ENCODE measurements around the gene FAM107B.

DNA sequence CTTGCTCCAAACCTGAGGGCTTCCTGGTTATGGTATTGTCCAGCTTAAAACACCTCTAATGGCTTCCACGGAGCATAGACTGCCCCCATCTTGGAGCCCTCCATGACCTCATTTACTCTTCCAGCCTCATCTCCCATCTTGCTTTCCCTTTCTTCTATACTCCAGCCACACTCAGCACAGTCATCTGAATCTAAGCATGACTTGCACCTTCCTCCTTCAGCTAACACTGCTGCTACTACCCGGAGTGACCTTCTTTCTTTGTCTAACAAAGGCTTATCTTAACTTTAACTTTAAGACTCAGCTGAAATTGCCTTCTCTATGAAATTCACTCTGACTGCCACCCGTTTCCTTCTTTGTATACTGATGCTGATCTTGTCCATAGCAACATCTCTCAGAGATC is 135.1 kb downstream of the FAM107B start:
- TF ChIP-seq, protein P1, sequence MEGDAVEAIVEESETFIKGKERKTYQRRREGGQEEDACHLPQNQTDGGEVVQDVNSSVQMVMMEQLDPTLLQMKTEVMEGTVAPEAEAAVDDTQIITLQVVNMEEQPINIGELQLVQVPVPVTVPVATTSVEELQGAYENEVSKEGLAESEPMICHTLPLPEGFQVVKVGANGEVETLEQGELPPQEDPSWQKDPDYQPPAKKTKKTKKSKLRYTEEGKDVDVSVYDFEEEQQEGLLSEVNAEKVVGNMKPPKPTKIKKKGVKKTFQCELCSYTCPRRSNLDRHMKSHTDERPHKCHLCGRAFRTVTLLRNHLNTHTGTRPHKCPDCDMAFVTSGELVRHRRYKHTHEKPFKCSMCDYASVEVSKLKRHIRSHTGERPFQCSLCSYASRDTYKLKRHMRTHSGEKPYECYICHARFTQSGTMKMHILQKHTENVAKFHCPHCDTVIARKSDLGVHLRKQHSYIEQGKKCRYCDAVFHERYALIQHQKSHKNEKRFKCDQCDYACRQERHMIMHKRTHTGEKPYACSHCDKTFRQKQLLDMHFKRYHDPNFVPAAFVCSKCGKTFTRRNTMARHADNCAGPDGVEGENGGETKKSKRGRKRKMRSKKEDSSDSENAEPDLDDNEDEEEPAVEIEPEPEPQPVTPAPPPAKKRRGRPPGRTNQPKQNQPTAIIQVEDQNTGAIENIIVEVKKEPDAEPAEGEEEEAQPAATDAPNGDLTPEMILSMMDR (IDR thresholded peaks at IDR 0.05): no peak
- TF ChIP-seq EP300 (IDR thresholded peaks at IDR 0.05) (no peak), POLR2AphosphoS5 (IDR thresholded peaks at IDR 0.05) (no peak)

All from suprapubic skin (tissue), 4 donors.